Kidney (tissue), 14 donors: Measurements from ENCODE around the gene RNPEP. TPM values are rescaled to one million over a fixed set of nuclear protein-coding genes. Genes with fewer than 3 reads are reported as not detected.
"Not testable (repeated sequence)": the region's sequence is repeated elsewhere in the genome, so short reads cannot be mapped to it uniquely, and the experiment has no call there.

ENCODE experiments used
- DNase-seq, 5 donors: peaks; one replicate each; pipeline ENCODE4 v3.0.0-alpha.2; 2013 to 2020
- FAIRE-seq: peaks from 2 replicates; lab custom pipeline; 2012; peaks lifted over from hg19 to GRCh38; lab: Jason Lieb, UNC
- H3K27ac ChIP-seq, 2 donors: one replicate each; pipeline ENCODE4 v1.7.0; 2013; ENCODE audit warnings: low read depth in 2 of 2, low read length in 2 of 2, inconsistent platforms in 1 of 2
- H3K27me3 ChIP-seq: one replicate; pipeline ENCODE4 v1.7.1; 2013; ENCODE audit warnings: low read length, inconsistent platforms; ENCODE audit not compliant: control insufficient read depth, insufficient read depth
- H3K36me3 ChIP-seq, 3 donors: one replicate each; pipeline versions ENCODE4 v1.7.0 to v1.7.1; 2013; ENCODE audit warnings: low read length in 3 of 3, control low read depth in 1 of 3, inconsistent platforms in 1 of 3; ENCODE audit not compliant: insufficient read depth in 3 of 3, control insufficient read depth in 2 of 3
- H3K4me1 ChIP-seq, 3 donors: one replicate each; pipeline versions ENCODE4 v1.7.0 to v1.7.1; 2013; ENCODE audit warnings: low read length in 3 of 3, inconsistent platforms in 1 of 3, low read depth in 1 of 3; ENCODE audit not compliant: control insufficient read depth in 2 of 3, insufficient read depth in 2 of 3
- H3K4me3 ChIP-seq, 3 donors: one replicate each; pipeline versions ENCODE4 v1.7.0 to v1.8.1; 2013; ENCODE audit warnings: low read length in 3 of 3, control low read depth in 1 of 3, inconsistent platforms in 1 of 3
- H3K9ac ChIP-seq, 3 donors: one replicate each; pipeline versions ENCODE4 v1.7.0 to v1.7.1; 2013; ENCODE audit warnings: low read length in 3 of 3, control low read depth in 1 of 3, inconsistent platforms in 1 of 3
- H3K9me3 ChIP-seq, 3 donors: one replicate each; pipeline versions ENCODE4 v1.7.0 to v1.7.1; 2013; ENCODE audit warnings: low read length in 3 of 3, control low read depth in 1 of 3, inconsistent platforms in 1 of 3; ENCODE audit not compliant: control insufficient read depth in 2 of 3, insufficient read depth in 1 of 3
- intact Hi-C: fragments of 100-400 bp; cut with DNase I; formaldehyde crosslinking; loops from one replicate; pipeline ENCODE4 v1.11.1; 2022
- polyA plus RNA-seq: library from polyadenylated mRNA; stranded (reverse); fragments of 350-450 nt; fragmentation: Illumina TruSeq; extraction: RNeasy Lipid Tissue Mini Kit (QIAGEN cat#74804); gene quantifications from one replicate; pipeline ENCODE4 v1.2.3, GENCODE V29; 2014; ENCODE audit warnings: low read depth, low replicate concordance; ENCODE audit not compliant: insufficient read depth
- total RNA-seq: library from RNA; stranded (reverse); fragmentation: NEBNext Ultra II Directional; extraction: Animal tissue kit (Norgen Biotek cat#: 25700); gene quantifications from one replicate; pipeline ENCODE4 v1.2.1, GENCODE V29; 2021
- TF ChIP-seq, protein P1 (sequence below): IDR thresholded peaks from 3 replicates; pipeline ENCODE4 v1.5.1; 2012; ENCODE audit warnings: mild to moderate bottlenecking, moderate library complexity, borderline replicate concordance; ENCODE audit not compliant: insufficient read depth; ENCODE audit errors: extremely low read depth
- donor health status: control.
- donor health status: control.
- donor health status: control.
- donor health status: control.
- donor health status: control.
- donor health status: DM: yes; HTN: yes; CAD: no.
- donor health status: Normal renal cell carcinoma (clear cell type).

Gene RNPEP
- total and polyA plus RNA-seq, 2 donors from 2014 or later = 48.7 to 54.6 TPM

DNA sequence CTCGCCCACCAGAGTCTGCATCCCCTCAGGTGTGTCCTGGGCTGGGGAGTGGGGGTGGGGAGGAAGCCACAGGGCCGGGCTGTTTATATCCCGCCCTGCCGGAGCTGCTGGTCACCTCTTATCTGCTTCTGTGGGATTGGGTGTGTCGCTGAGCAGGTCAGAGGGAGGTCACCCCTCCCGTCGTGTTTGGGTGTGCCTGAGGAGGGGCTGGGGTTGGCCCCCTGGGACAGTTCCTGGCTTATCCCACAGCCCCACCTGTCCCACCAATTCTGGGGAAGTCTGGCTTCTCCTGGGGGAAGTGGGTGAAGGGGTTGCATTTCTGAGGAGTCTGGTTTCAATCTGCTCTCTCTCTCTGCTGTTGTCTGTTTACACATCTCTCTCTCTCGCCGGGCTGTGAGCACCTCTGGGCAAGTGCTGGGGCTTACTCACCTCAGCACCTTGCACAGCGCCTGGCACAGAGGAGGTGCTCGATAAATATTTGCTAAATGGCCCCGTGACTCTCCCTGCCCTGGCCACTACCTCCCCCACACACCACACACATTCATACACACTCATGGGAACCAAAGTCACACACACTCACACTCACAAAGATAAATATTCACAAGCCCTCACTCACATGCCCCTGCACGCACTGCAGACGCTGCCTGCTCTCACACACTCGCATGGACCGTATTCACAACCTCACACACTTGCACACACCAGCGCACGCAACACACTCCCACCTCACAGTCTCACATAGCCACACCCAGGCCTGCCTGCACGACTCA lies 36.2 kb downstream of the RNPEP start:
- DNase-seq (peak; percentile 53 to 89 (median 58)), FAIRE-seq (no peak)
- TF ChIP-seq, protein P1, sequence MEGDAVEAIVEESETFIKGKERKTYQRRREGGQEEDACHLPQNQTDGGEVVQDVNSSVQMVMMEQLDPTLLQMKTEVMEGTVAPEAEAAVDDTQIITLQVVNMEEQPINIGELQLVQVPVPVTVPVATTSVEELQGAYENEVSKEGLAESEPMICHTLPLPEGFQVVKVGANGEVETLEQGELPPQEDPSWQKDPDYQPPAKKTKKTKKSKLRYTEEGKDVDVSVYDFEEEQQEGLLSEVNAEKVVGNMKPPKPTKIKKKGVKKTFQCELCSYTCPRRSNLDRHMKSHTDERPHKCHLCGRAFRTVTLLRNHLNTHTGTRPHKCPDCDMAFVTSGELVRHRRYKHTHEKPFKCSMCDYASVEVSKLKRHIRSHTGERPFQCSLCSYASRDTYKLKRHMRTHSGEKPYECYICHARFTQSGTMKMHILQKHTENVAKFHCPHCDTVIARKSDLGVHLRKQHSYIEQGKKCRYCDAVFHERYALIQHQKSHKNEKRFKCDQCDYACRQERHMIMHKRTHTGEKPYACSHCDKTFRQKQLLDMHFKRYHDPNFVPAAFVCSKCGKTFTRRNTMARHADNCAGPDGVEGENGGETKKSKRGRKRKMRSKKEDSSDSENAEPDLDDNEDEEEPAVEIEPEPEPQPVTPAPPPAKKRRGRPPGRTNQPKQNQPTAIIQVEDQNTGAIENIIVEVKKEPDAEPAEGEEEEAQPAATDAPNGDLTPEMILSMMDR = no peak
- no peaks in the 10 kb centered on the region for H3K9me3 ChIP-seq
- H3K36me3 ChIP-seq = peaks cover 0 to 20% (median 7%) of the 10 kb centered on the region in 3 donors
- peak overlapping the region in 1 of 3 donors; percentile 7 for H3K4me3 ChIP-seq
- no peaks in the 10 kb centered on the region for H3K27me3 ChIP-seq
- no peak overlapping the region for H3K9ac ChIP-seq
- intact Hi-C loops = no loop called here
- H3K4me1 ChIP-seq = peaks cover 2 to 20% (median 5%) of the 10 kb centered on the region in 3 donors
- peak overlapping the region; percentile 12 to 88 for H3K27ac ChIP-seq

DNA sequence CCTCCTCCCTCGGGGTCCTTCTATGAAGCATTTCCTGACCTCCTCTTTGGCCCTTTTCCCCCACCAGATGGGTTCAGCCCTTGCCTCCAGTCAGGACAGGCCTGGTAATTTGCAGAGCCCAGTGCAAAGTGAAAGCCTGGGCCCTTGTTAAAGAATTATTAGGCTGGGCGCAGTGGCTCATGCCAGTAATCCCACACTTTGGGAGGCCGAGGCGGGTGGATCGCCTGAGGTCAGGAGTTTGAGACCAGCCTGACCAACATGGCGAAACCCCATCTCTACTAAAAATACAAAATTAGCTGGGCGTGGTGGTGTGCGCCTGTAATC lies 36.7 kb downstream of the RNPEP start:
- intact Hi-C loops, FAIRE-seq, DNase-seq, H3K4me3 ChIP-seq, H3K9ac ChIP-seq, H3K9me3 ChIP-seq, H3K27me3 ChIP-seq: not testable (repeated sequence)
- Histone ChIP-seq H3K4me1 (peaks cover 2 to 20% (median 5%) of the 10 kb centered on the region in 3 donors), H3K27ac (peak overlapping the region; percentile 12 to 85), H3K36me3 (peaks cover 0 to 15% (median 3%) of the 10 kb centered on the region in 3 donors)

DNA sequence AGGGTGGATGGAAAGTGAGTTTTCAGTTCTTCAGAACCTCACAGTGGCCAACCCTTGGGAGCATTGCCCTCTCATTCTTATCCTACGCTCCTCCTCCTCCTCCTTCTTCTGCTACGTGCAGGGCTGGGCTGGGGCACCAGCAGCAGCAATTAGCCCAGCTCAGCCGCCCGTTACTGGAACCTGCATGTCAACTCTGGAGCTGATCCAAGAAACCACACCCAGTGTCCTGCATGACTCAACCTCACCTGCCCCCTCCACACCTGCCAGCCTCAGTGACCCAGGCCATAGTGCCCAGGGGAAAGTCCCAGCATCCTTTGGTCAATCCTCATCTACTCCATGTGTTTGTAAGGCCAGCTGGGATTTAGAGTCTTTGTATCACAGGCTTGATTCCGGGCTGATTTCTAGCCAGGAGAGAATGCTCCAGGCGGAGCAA lies 40.6 kb downstream of the RNPEP start:
- TF ChIP-seq, protein P1 = no peak
- Histone ChIP-seq H3K4me1 (peaks cover under 1 to 13% (median 2%) of the 10 kb centered on the region in 3 donors), H3K27me3 (no peaks in the 10 kb centered on the region), H3K27ac (no peak overlapping the region), H3K9me3 (no peaks in the 10 kb centered on the region), H3K9ac (no peak overlapping the region), H3K36me3 (no peaks in the 10 kb centered on the region), H3K4me3 (no peak overlapping the region)
- intact Hi-C loops = no loop called here
- FAIRE-seq = no peak
- peak; percentile 79 to 93 (median 80) for DNase-seq

DNA sequence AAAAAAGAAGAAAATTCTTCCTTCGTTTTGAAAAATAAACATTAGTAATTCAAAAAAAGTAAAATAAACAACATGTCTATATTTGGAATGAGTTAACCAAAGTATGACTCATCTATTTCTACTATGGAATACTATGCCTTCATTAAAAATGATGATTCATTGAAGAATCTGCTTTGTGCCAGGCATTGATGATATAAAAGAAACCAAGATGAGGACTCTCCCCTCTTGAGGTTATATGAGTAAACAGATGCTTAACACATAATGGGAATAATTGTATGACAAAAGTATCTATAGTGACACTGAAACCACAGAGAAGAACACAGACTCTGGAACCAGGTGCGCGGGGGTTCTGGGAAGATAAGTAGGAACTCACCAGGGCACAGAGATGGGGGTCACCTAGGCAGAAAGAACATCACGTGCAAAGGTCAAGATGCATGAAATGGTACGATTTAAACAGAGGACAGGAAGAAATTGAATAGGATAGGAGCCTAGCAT lies 46.8 kb downstream of the RNPEP start:
- Histone ChIP-seq H3K36me3 (no peaks in the 10 kb centered on the region), H3K9ac (no peak overlapping the region), H3K4me3 (no peak overlapping the region), H3K27ac (no peak overlapping the region), H3K27me3 (no peaks in the 10 kb centered on the region), H3K9me3 (no peaks in the 10 kb centered on the region), H3K4me1 (peaks cover 0 to 1% (median under 1%) of the 10 kb centered on the region in 3 donors)
- intact Hi-C loops = no loop called here
- DNase-seq (peak in 1 of 5 donors; percentile 11), FAIRE-seq (no peak)
- TF ChIP-seq, protein P1 = no peak
